ENCODE results near the gene A4GNT.

The A4GNT gene

GRCh38 chr3:138119423-138119766 lies 12.8 kb downstream of the A4GNT start:
- H3K4me3 ChIP-seq (ENCODE audit: low read length) = no peak overlapping the region
- TF ChIP-seq CTCF (IDR thresholded peaks at IDR 0.05; ENCODE audit: insufficient read depth, low read depth, low read length, missing control alignments) = no peak
- DNase-seq (ENCODE audit: low read depth) = no peak

GRCh38 chr3:138118612-138119422 lies 13.4 kb downstream of the A4GNT start:
- H3K4me3 ChIP-seq (ENCODE audit: low read length) = no peak overlapping the region
- DNase-seq (ENCODE audit: low read depth) = peak; percentile 73
- TF ChIP-seq CTCF (IDR thresholded peaks at IDR 0.05; ENCODE audit: insufficient read depth, low read depth, low read length, missing control alignments) = peak; percentile 97

GRCh38 chr3:138114988-138115971 lies 16.9 kb downstream of the A4GNT start, which contains the start of gene DZIP1L:
Gene DZIP1L, minus strand, starts transcription at chr3:138115608. Its CDS starts 11,637 bp downstream, at chr3:138103971.
- peak within 1 kb of the TSS; percentile 48 for H3K4me3 ChIP-seq (ENCODE audit: low read length)
- peak; percentile 31 for DNase-seq (ENCODE audit: low read depth)
- TF ChIP-seq CTCF (IDR thresholded peaks at IDR 0.05; ENCODE audit: insufficient read depth, low read depth, low read length, missing control alignments) = no peak

GRCh38 chr3:138114431-138114918 lies 17.7 kb downstream of the A4GNT start:
- TF ChIP-seq CTCF (IDR thresholded peaks at IDR 0.05; ENCODE audit: insufficient read depth, low read depth, low read length, missing control alignments) = no peak
- DNase-seq (ENCODE audit: low read depth) = no peak
- peak overlapping the region; percentile 48 for H3K4me3 ChIP-seq (ENCODE audit: low read length)

GRCh38 chr3:138113326-138113725 lies 18.9 kb downstream of the A4GNT start:
- DNase-seq (ENCODE audit: low read depth) = no peak
- H3K4me3 ChIP-seq (ENCODE audit: low read length) = no peak overlapping the region
- no peak for TF ChIP-seq CTCF (IDR thresholded peaks at IDR 0.05; ENCODE audit: insufficient read depth, low read depth, low read length, missing control alignments)

GRCh38 chr3:138112362-138112761 lies 19.8 kb downstream of the A4GNT start:
- H3K4me3 ChIP-seq (ENCODE audit: low read length) = no peak overlapping the region
- peak; percentile 77 for DNase-seq (ENCODE audit: low read depth)
- TF ChIP-seq CTCF (IDR thresholded peaks at IDR 0.05; ENCODE audit: insufficient read depth, low read depth, low read length, missing control alignments) = no peak

Data from epithelial cell of esophagus (primary cell).